Esophagus (tissue), 2 donors: Measurements from ENCODE around the gene RHBDF2. TPM values are rescaled to one million over a fixed set of nuclear protein-coding genes. Genes with fewer than 3 reads are reported as not detected.

Experiments used
- H3K27ac ChIP-seq, 2 donors: one replicate each; pipeline ENCODE4 v1.5.1; 2013; ENCODE audit warnings: low read depth in 2 of 2, mild to moderate bottlenecking in 2 of 2, inconsistent platforms in 1 of 2, low read length in 1 of 2, moderate library complexity in 1 of 2
- H3K27me3 ChIP-seq, 2 donors: one replicate each; pipeline ENCODE4 v1.6.1; 2013; ENCODE audit warnings: low read length in 2 of 2, control low read depth in 1 of 2, mild to moderate bottlenecking in 1 of 2; ENCODE audit not compliant: insufficient read depth in 2 of 2, control insufficient read depth in 1 of 2
- H3K36me3 ChIP-seq, 2 donors: one replicate each; pipeline ENCODE4 v1.6.1; 2013; ENCODE audit warnings: low read length in 1 of 2; ENCODE audit not compliant: control insufficient read depth in 2 of 2, insufficient read depth in 2 of 2
- H3K4me1 ChIP-seq, 2 donors: one replicate each; pipeline ENCODE4 v1.6.1; 2013; ENCODE audit warnings: low read length in 1 of 2; ENCODE audit not compliant: control insufficient read depth in 2 of 2, insufficient read depth in 2 of 2
- H3K4me3 ChIP-seq, 2 donors: one replicate each; pipeline ENCODE4 v1.5.1; 2013; ENCODE audit warnings: low read length in 2 of 2, mild to moderate bottlenecking in 2 of 2, low read depth in 1 of 2, moderate library complexity in 1 of 2
- H3K9me3 ChIP-seq, 2 donors: one replicate each; pipeline ENCODE4 v1.6.1; 2013; ENCODE audit warnings: mild to moderate bottlenecking in 2 of 2, low read depth in 1 of 2, low read length in 1 of 2, moderate library complexity in 1 of 2; ENCODE audit not compliant: control insufficient read depth in 2 of 2, insufficient read depth in 1 of 2
- WGBS, 2 donors: extraction: QIAGEN DNeasy Blood & Tissue Kit; methylation state at CpG; one replicate each; pipeline ENCODE4 v1.1.7; 2013; 5-methylcytosine and 5-hydroxymethylcytosine counted together
- polyA plus RNA-seq, 2 donors: library from polyadenylated mRNA; stranded (reverse); fragments of 200-250 nt; gene quantifications; one replicate each; pipeline ENCODE4 v1.2.3, GENCODE V29; 2013
- donor health status: healthy with polysubstance abuse.
- donor health status: Bipolar disorder and iron deficiency.

Gene RHBDF2
- polyA plus RNA-seq, 2 donors = 19.4 to 27.3 TPM

GRCh38 chr17:76496464-76496863, 4.8 kb downstream of the RHBDF2 start:
- no peaks in the 10 kb centered on the region for H3K27me3 ChIP-seq
- H3K36me3 ChIP-seq = peaks cover 0 to 7% of the 10 kb centered on the region in 2 donors
- H3K27ac ChIP-seq = no peak overlapping the region
- H3K4me3 ChIP-seq = no peak overlapping the region
- WGBS, 2 donors = 86 to 88% methylated on average over 6 of the region's 6 CpGs
- peaks cover 12 to 42% of the 10 kb centered on the region in 2 donors for H3K4me1 ChIP-seq
- no peaks in the 10 kb centered on the region for H3K9me3 ChIP-seq

GRCh38 chr17:76495663-76496400, 5.4 kb downstream of the RHBDF2 start:
- Histone ChIP-seq H3K4me1 (peaks cover 18 to 48% of the 10 kb centered on the region in 2 donors), H3K27ac (no peak overlapping the region)

GRCh38 chr17:76493505-76494167, 7.6 kb downstream of the RHBDF2 start:
- WGBS, 2 donors = 55 to 58% methylated on average over 19 to 21 of the region's 21 CpGs
- peaks cover 0 to 7% of the 10 kb centered on the region in 2 donors for H3K36me3 ChIP-seq
- H3K4me3 ChIP-seq = no peak overlapping the region
- peak overlapping the region; percentile 85 to 97 for H3K27ac ChIP-seq
- H3K27me3 ChIP-seq = no peaks in the 10 kb centered on the region
- H3K9me3 ChIP-seq = no peaks in the 10 kb centered on the region
- peaks cover 21 to 40% of the 10 kb centered on the region in 2 donors for H3K4me1 ChIP-seq

More at GRCh38 chr17:76495663-76496400, 5.4 kb downstream of the RHBDF2 start:
- no peaks in the 10 kb centered on the region for H3K9me3 ChIP-seq
- no peak overlapping the region for H3K4me3 ChIP-seq
- H3K36me3 ChIP-seq = peaks cover 0 to 7% of the 10 kb centered on the region in 2 donors
- H3K27me3 ChIP-seq = no peaks in the 10 kb centered on the region
- 76 to 82% methylated on average over 16 of the region's 16 CpGs for WGBS, 2 donors

GRCh38 chr17:76492989-76493501, 8.2 kb downstream of the RHBDF2 start:
- H3K4me3 ChIP-seq = peak overlapping the region in 1 of 2 donors; percentile 2
- no peaks in the 10 kb centered on the region for H3K9me3 ChIP-seq
- 23 to 26% methylated on average over 15 of the region's 15 CpGs for WGBS, 2 donors
- peaks cover 0 to 7% of the 10 kb centered on the region in 2 donors for H3K36me3 ChIP-seq
- H3K27ac ChIP-seq = peak overlapping the region; percentile 85 to 97
- no peaks in the 10 kb centered on the region for H3K27me3 ChIP-seq
- peaks cover 17 to 35% of the 10 kb centered on the region in 2 donors for H3K4me1 ChIP-seq

- Histone ChIP-seq H3K9me3 (no peaks in the 10 kb centered on the region), H3K36me3 (peaks cover 0 to 4% of the 10 kb centered on the region in 2 donors), H3K27me3 (no peaks in the 10 kb centered on the region), H3K4me1 (peaks cover 14 to 28% of the 10 kb centered on the region in 2 donors), H3K4me3 (no peak overlapping the region), H3K27ac (peak overlapping the region; percentile 85 to 97)
- WGBS, 2 donors = 44 to 64% methylated on average over 11 of the region's 11 CpGs
Measured at GRCh38 chr17:76492123-76492988, 8.9 kb downstream of the RHBDF2 start.

GRCh38 chr17:76491271-76492122, 9.7 kb downstream of the RHBDF2 start:
- Histone ChIP-seq H3K27ac (peak overlapping the region; percentile 85 to 97), H3K27me3 (no peaks in the 10 kb centered on the region), H3K36me3 (peaks cover 0 to 3% of the 10 kb centered on the region in 2 donors), H3K4me1 (peaks cover 14 to 26% of the 10 kb centered on the region in 2 donors), H3K4me3 (no peak overlapping the region), H3K9me3 (no peaks in the 10 kb centered on the region)
- WGBS, 2 donors = 74 to 88% methylated on average over 17 of the region's 17 CpGs

- Histone ChIP-seq H3K9me3 (no peaks in the 10 kb centered on the region), H3K4me3 (no peak overlapping the region), H3K27me3 (no peaks in the 10 kb centered on the region), H3K27ac (peak overlapping the region; percentile 46 to 97), H3K36me3 (no peaks in the 10 kb centered on the region), H3K4me1 (peaks cover 14 to 26% of the 10 kb centered on the region in 2 donors)
- WGBS, 2 donors = 70 to 71% methylated on average over 10 of the region's 10 CpGs
Measured at GRCh38 chr17:76490112-76490710, 11.0 kb downstream of the RHBDF2 start.

- H3K4me3 ChIP-seq = no peak overlapping the region
- H3K4me1 ChIP-seq = peaks cover 14 to 18% of the 10 kb centered on the region in 2 donors
- H3K9me3 ChIP-seq = no peaks in the 10 kb centered on the region
- 96% methylated on average over 22 of the region's 22 CpGs for WGBS, 2 donors
- no peaks in the 10 kb centered on the region for H3K27me3 ChIP-seq
- H3K27ac ChIP-seq = no peak overlapping the region
- no peaks in the 10 kb centered on the region for H3K36me3 ChIP-seq
Measured at GRCh38 chr17:76487451-76488192, 13.6 kb downstream of the RHBDF2 start.
